ENCODE measurements around the gene RHOV. TPM values are rescaled to one million over a fixed set of nuclear protein-coding genes. Genes with fewer than 3 reads are reported as not detected.

RHOV gene
- total and polyA plus RNA-seq, 4 experiments from 2014 or later = not detected

- Histone ChIP-seq H3K9me3 (ENCODE audit: control insufficient read depth in 1 of 2, low read length in 2 of 2) (no peaks in the 10 kb centered on the region), H3K27me3 (ENCODE audit: insufficient read depth, low read length) (no peaks in the 10 kb centered on the region), H3K4me3 (ENCODE audit: low read length in 2 of 2) (no peak overlapping the region), H3K4me1 (ENCODE audit: insufficient read depth, low read length) (no peaks in the 10 kb centered on the region), H3K27ac (ENCODE audit: low read depth, low read length) (no peak overlapping the region), H3K36me3 (ENCODE audit: insufficient read depth, low read length) (no peaks in the 10 kb centered on the region)
- Mint-ChIP-seq H3K4me3 (no peak overlapping the region), H3K9me3 (no peaks in the 10 kb centered on the region), H3K36me3 (no peaks in the 10 kb centered on the region), H3K27me3 (no peaks in the 10 kb centered on the region), H3K27ac (no peak overlapping the region), H3K4me1 (no peaks in the 10 kb centered on the region)
- CTCF ChIA-PET (ENCODE audit: partially characterized antibody) = interaction anchor here (1.3 to 1.4 kb wide), 2 partner anchors 11 to 25 kb away, joined by 3 to 7 read pairs; no protein-coding TSS in a partner anchor
- no peak for DNase-seq
- intact Hi-C loops (cut with micrococcal nuclease) = no loop called here
- POLR2A ChIA-PET (ENCODE audit: partially characterized antibody) = no interaction called here
Measured at GRCh38 chr15:40917585-40917984, 43.6 kb upstream of the RHOV start.

- ChIA-PET CTCF (ENCODE audit: partially characterized antibody) (interaction anchor here (2.3 kb wide), 1 partner anchor 11 kb away, joined by 8 read pairs; no protein-coding TSS in a partner anchor), POLR2A (ENCODE audit: partially characterized antibody) (interaction anchor here (0.6 to 1.3 kb wide), 2 partner anchors 8 to 13 kb away, joined by 3 read pairs; partner anchors contain the start of gene DLL4)
- Mint-ChIP-seq H3K4me1 (no peaks in the 10 kb centered on the region), H3K27me3 (no peaks in the 10 kb centered on the region), H3K4me3 (no peak overlapping the region), H3K36me3 (no peaks in the 10 kb centered on the region), H3K27ac (no peak overlapping the region), H3K9me3 (no peaks in the 10 kb centered on the region)
- no peaks in the 10 kb centered on the region for H3K9me3 ChIP-seq (ENCODE audit: control insufficient read depth in 1 of 2, low read length in 2 of 2)
- no peak overlapping the region for H3K27ac ChIP-seq (ENCODE audit: low read depth, low read length)
- H3K36me3 ChIP-seq (ENCODE audit: insufficient read depth, low read length) = no peaks in the 10 kb centered on the region
- H3K4me1 ChIP-seq (ENCODE audit: insufficient read depth, low read length) = no peaks in the 10 kb centered on the region
- no peaks in the 10 kb centered on the region for H3K27me3 ChIP-seq (ENCODE audit: insufficient read depth, low read length)
- intact Hi-C loops (cut with micrococcal nuclease) = no loop called here
- H3K4me3 ChIP-seq (ENCODE audit: low read length in 2 of 2) = no peak overlapping the region
- DNase-seq = no peak
Measured at GRCh38 chr15:40915679-40916078, 41.6 kb upstream of the RHOV start.

GRCh38 chr15:40915116-40915661, 41.2 kb upstream of the RHOV start:
- Mint-ChIP-seq H3K36me3 (no peaks in the 10 kb centered on the region), H3K27me3 (no peaks in the 10 kb centered on the region), H3K4me1 (no peaks in the 10 kb centered on the region), H3K27ac (no peak overlapping the region), H3K4me3 (no peak overlapping the region), H3K9me3 (no peaks in the 10 kb centered on the region)
- Histone ChIP-seq H3K9me3 (ENCODE audit: control insufficient read depth in 1 of 2, low read length in 2 of 2) (no peaks in the 10 kb centered on the region), H3K4me1 (ENCODE audit: insufficient read depth, low read length) (no peaks in the 10 kb centered on the region), H3K27me3 (ENCODE audit: insufficient read depth, low read length) (no peaks in the 10 kb centered on the region), H3K4me3 (ENCODE audit: low read length in 2 of 2) (no peak overlapping the region), H3K27ac (ENCODE audit: low read depth, low read length) (no peak overlapping the region), H3K36me3 (ENCODE audit: insufficient read depth, low read length) (no peaks in the 10 kb centered on the region)
- intact Hi-C loops (cut with micrococcal nuclease) = no loop called here
- no peak for DNase-seq
- CTCF ChIA-PET (ENCODE audit: partially characterized antibody) = interaction anchor here (1.0 to 2.3 kb wide), 3 partner anchors 10 to 106 kb away, joined by 3 to 8 read pairs (median 3); no protein-coding TSS in a partner anchor
- POLR2A ChIA-PET (ENCODE audit: partially characterized antibody) = interaction anchor here (1.3 kb wide), 1 partner anchor 13 kb away, joined by 3 read pairs; the partner anchor contains the start of gene DLL4

DNA sequence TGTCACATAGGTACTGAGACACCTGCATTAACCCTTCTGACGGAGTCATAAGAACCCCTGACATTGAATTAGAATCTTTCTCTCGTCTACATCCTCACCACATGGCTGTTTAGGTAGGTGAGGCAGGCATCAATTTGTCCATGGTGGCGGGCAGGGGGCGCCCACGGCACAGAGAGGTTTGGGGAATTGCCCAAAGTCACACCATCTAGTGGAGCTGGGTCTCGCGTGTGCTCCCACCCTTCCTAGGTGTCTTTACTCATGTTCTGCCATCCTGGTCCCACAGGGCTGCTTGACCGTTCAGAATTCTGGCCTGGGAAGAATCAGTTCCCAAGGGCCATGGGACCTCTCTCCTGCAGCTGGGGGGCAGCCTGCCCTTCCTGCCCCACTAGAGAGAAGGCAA, 40.5 kb upstream of the RHOV start:
- intact Hi-C loops (cut with micrococcal nuclease) = no loop called here
- ChIA-PET CTCF (ENCODE audit: partially characterized antibody) (interaction anchor here (1.0 to 2.3 kb wide), 3 partner anchors 10 to 107 kb away, joined by 3 to 8 read pairs (median 3); no protein-coding TSS in a partner anchor), POLR2A (ENCODE audit: partially characterized antibody) (no interaction called here)
- Mint-ChIP-seq H3K9me3 (no peaks in the 10 kb centered on the region), H3K27ac (peak overlapping the region in 1 of 7 donors; percentile 80), H3K36me3 (no peaks in the 10 kb centered on the region), H3K4me3 (no peak overlapping the region), H3K4me1 (no peaks in the 10 kb centered on the region), H3K27me3 (no peaks in the 10 kb centered on the region)
- Histone ChIP-seq H3K4me3 (ENCODE audit: low read length in 2 of 2) (no peak overlapping the region), H3K27me3 (ENCODE audit: insufficient read depth, low read length) (no peaks in the 10 kb centered on the region), H3K36me3 (ENCODE audit: insufficient read depth, low read length) (no peaks in the 10 kb centered on the region), H3K27ac (ENCODE audit: low read depth, low read length) (no peak overlapping the region), H3K4me1 (ENCODE audit: insufficient read depth, low read length) (no peaks in the 10 kb centered on the region), H3K9me3 (ENCODE audit: control insufficient read depth in 1 of 2, low read length in 2 of 2) (no peaks in the 10 kb centered on the region)
- DNase-seq = no peak

- H3K9me3 Mint-ChIP-seq = no peaks in the 10 kb centered on the region
- no peak for DNase-seq
- H3K4me1 ChIP-seq (ENCODE audit: insufficient read depth, low read length) = no peaks in the 10 kb centered on the region
- H3K4me1 Mint-ChIP-seq = no peaks in the 10 kb centered on the region
- no peaks in the 10 kb centered on the region for H3K36me3 Mint-ChIP-seq
- POLR2A ChIA-PET (ENCODE audit: partially characterized antibody) = no interaction called here
- intact Hi-C loops (cut with micrococcal nuclease) = no loop called here
- CTCF ChIA-PET (ENCODE audit: partially characterized antibody) = interaction anchor here (1.3 to 2.3 kb wide), 2 partner anchors 9 to 107 kb away, joined by 3 to 8 read pairs; no protein-coding TSS in a partner anchor
- H3K4me3 Mint-ChIP-seq = no peak overlapping the region
- H3K36me3 ChIP-seq (ENCODE audit: insufficient read depth, low read length) = no peaks in the 10 kb centered on the region
- no peak overlapping the region for H3K27ac ChIP-seq (ENCODE audit: low read depth, low read length)
- no peaks in the 10 kb centered on the region for H3K9me3 ChIP-seq (ENCODE audit: control insufficient read depth in 1 of 2, low read length in 2 of 2)
- H3K27me3 ChIP-seq (ENCODE audit: insufficient read depth, low read length) = no peaks in the 10 kb centered on the region
- no peak overlapping the region for H3K4me3 ChIP-seq (ENCODE audit: low read length in 2 of 2)
- H3K27ac Mint-ChIP-seq = peak overlapping the region in 3 of 7 donors; percentile 30 to 80 (median 34)
- no peaks in the 10 kb centered on the region for H3K27me3 Mint-ChIP-seq
Measured at GRCh38 chr15:40914013-40914412, 40.0 kb upstream of the RHOV start.

GRCh38 chr15:40912478-40912877, 38.4 kb upstream of the RHOV start:
- Histone ChIP-seq H3K4me1 (ENCODE audit: insufficient read depth, low read length) (peaks cover 6% of the 10 kb centered on the region), H3K27ac (ENCODE audit: low read depth, low read length) (no peak overlapping the region), H3K36me3 (ENCODE audit: insufficient read depth, low read length) (no peaks in the 10 kb centered on the region), H3K27me3 (ENCODE audit: insufficient read depth, low read length) (no peaks in the 10 kb centered on the region), H3K4me3 (ENCODE audit: low read length in 2 of 2) (no peak overlapping the region), H3K9me3 (ENCODE audit: control insufficient read depth in 1 of 2, low read length in 2 of 2) (no peaks in the 10 kb centered on the region)
- Mint-ChIP-seq H3K4me3 (no peak overlapping the region), H3K27me3 (no peaks in the 10 kb centered on the region), H3K36me3 (no peaks in the 10 kb centered on the region), H3K9me3 (no peaks in the 10 kb centered on the region), H3K4me1 (peaks cover under 1 to 10% (median 6%) of the 10 kb centered on the region in 4 donors), H3K27ac (no peak overlapping the region)
- POLR2A ChIA-PET (ENCODE audit: partially characterized antibody) = no interaction called here
- CTCF ChIA-PET (ENCODE audit: partially characterized antibody) = no interaction called here
- no peak for DNase-seq
- intact Hi-C loops (cut with micrococcal nuclease) = no loop called here

GRCh38 chr15:40911693-40912092, 37.7 kb upstream of the RHOV start:
- Histone ChIP-seq H3K4me1 (ENCODE audit: insufficient read depth, low read length) (peaks cover 14% of the 10 kb centered on the region), H3K27ac (ENCODE audit: low read depth, low read length) (no peak overlapping the region), H3K4me3 (ENCODE audit: low read length in 2 of 2) (no peak overlapping the region), H3K9me3 (ENCODE audit: control insufficient read depth in 1 of 2, low read length in 2 of 2) (no peaks in the 10 kb centered on the region), H3K36me3 (ENCODE audit: insufficient read depth, low read length) (no peaks in the 10 kb centered on the region), H3K27me3 (ENCODE audit: insufficient read depth, low read length) (no peaks in the 10 kb centered on the region)
- no peaks in the 10 kb centered on the region for H3K27me3 Mint-ChIP-seq
- H3K4me1 Mint-ChIP-seq = peaks cover 4 to 16% (median 11%) of the 10 kb centered on the region in 4 donors
- H3K4me3 Mint-ChIP-seq = no peak overlapping the region
- H3K36me3 Mint-ChIP-seq = no peaks in the 10 kb centered on the region
- H3K27ac Mint-ChIP-seq = peak overlapping the region in 2 of 7 donors; percentile 37 to 64
- DNase-seq = no peak
- POLR2A ChIA-PET (ENCODE audit: partially characterized antibody) = no interaction called here
- no peaks in the 10 kb centered on the region for H3K9me3 Mint-ChIP-seq
- intact Hi-C loops (cut with micrococcal nuclease) = no loop called here
- CTCF ChIA-PET (ENCODE audit: partially characterized antibody) = interaction anchor here (2.5 kb wide), 1 partner anchor 30 kb away, joined by 5 read pairs; no protein-coding TSS in a partner anchor
